ENCODE results near the gene AVL9.
"Not testable (repeated sequence)": the region's sequence is repeated elsewhere in the genome, so short reads cannot be mapped to it uniquely, and the experiment has no call there.

AVL9 gene

DNA sequence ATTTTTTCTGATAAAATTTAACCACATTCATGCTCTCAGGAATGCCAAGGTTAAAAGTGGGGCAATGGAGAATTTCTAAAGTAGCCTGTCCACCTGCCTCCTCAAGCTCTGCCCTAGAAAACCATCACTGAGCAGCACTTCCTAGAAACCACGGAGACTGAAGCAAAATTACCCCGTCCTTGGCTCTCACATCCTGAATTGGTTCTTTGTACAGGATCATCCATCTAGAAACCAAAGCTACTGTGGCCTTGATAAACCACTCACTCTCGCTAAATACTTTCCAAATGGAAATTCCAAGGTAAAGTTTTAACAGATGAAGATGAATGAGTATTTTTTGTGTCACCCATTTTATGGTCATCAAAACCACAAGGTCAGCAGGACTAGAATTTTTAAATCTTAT is 96.6 kb downstream of the AVL9 start:
- no peak for DNase-seq (ENCODE audit: low spot score)

DNA sequence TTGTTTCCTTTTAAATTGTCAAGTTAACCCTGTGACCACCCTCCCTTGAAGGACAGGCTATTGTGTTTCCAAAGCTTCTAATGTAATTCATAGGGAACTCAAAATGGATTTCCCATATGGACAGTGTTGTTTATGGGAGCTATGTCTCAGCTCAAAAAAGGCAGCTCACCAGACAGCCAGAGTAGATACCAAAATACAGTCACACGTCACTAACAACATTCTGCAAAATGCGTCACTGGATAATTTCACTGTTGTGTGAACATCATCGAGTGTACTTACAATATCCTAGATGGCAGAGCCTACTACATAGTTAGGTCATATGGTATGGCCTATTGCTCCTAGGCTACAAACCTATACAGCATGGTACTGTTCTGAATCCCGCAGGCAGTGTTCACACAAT is 97.4 kb downstream of the AVL9 start:
- no peak for DNase-seq (ENCODE audit: low spot score)

DNA sequence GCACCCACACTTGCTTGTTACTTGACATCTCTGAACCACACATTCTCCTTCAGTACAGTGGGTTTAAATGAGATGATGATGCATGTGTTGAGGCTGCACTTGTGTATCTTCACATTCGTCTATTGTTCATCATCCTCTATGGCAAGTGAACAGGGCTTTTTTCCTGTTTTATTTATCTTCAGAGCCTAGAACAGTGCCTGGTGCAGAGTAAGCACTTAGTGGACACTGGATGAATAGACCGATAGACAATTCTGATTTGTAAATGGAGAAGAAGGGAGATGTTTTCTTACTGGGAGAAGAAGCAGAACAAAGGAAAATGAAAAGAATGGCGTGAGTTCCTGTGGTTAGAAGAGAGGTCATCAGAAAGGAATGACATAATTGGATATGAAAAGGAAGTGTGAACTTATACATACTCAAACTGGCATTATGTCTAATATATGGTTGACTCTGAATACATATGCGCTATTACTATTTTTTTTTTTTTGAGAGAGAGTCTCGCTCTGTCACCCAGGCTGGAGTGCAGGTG is 99.7 kb downstream of the AVL9 start:
- no peak for DNase-seq (ENCODE audit: low spot score)

DNA sequence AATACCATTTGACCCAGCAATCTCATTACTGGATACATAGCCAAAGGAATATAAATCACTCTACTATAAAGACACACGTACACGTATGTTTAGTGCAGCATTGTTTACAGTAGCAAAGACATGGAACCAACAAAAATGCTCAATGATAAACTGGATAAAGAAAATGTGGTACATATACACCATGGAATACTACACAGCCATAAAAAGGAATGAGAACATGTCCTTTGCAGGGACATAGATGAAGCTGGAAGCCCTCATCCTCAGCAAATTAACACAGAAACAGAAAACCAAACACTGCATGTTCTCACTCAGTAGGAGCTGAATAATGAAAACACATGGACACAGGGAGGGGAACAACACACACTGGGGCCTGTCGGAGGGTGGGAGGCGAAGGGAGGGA is 105.9 kb downstream of the AVL9 start:
- DNase-seq (ENCODE audit: low spot score) = not testable (repeated sequence)

DNA sequence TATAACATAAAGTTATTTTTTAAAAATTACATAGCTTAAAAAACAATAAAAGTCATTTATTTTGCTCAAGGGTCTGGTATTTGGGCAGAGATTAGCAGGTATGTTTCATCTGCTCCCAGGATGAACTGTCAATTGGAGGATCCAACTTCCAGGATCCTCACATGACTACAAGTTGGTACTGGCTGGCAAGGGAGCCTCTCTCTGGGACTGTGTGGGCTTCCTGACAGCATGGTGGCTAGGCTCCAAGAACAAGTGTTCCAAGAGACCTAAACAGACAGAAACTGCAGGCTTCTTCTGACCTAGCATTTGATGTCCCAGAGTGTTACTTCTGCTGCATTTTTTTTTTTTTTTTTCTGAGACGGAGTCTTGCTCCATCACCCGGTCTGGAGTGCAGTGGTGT is 107.2 kb downstream of the AVL9 start:
- no peak for DNase-seq (ENCODE audit: low spot score)

DNA sequence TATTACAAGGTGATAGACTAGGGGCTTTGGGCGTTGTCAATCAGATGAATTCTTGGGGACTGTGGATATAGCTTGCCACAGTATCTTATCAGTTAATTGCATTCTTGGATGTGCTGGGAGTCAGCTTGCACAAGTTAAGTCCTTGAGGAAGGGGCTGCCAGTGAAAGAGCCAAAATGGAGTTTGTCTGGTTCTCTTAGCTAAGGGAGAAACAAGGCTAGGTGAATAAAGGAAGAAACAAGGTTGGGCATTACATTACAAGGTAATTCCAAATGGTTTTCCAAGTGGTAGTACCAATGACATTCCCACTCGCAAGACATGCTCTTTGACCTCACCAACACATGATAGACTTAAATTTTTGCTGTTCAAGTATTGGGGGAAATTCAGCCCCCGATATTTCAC is 108.2 kb downstream of the AVL9 start:
- not testable (repeated sequence) for DNase-seq (ENCODE audit: low spot score)

DNA sequence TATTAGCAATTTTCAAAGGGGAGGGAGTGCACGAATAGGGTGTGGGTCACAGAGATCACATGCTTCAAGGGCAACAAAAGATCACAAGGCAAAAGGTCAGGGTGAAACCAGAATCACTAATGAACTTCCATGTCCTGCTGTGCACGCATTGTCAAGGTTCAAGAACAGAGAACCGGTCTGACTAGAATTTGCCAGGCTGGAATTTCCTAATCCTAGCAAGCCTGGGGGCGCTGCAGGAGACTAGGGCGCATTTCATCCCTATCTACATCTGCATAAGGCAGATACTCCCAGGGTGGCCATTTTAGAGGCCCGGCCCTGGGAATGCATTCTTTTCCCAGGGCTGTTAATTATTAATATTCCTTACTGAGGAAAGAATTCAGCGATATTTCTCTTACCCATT is 108.8 kb downstream of the AVL9 start:
- DNase-seq (ENCODE audit: low spot score) = not testable (repeated sequence)

DNA sequence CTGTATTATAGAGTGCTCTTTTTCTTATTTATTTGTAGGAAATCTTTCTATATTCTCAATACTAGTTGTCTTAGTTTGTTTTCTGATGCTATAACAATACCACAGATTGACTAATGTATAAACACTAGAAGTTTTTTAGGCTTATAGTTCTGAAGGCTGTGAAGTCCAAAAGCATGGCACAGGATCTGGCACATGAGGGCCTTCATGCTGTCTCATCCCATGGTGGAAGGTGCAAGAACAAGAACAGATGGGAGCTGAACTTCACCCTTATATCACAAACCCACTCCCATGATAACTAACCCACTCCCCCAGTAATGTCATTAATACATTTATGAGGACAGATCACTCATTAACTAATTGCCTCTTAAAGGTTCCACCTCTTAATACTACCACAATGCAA is 109.7 kb downstream of the AVL9 start:
- DNase-seq (ENCODE audit: low spot score) = no peak

DNA sequence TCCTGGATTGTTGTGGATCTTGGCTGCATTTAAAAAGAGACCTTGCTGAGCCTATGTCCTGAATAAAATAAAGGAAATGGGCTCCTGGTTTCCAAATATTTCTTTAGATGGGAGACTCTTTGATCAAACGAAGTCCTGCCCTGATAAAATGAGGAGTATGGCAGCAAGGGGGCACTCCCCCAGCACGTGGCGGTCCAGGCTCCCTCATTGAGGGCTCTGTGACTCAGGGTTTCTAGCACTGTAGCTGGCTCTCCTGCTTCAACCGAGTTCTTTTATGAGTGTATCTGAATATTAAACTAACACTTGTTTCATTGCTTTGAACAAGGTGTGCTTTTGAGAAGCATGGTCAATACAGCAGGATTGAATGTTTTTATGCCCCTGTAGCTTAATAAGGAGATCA is 114.2 kb downstream of the AVL9 start:
- no peak for DNase-seq (ENCODE audit: low spot score)

DNA sequence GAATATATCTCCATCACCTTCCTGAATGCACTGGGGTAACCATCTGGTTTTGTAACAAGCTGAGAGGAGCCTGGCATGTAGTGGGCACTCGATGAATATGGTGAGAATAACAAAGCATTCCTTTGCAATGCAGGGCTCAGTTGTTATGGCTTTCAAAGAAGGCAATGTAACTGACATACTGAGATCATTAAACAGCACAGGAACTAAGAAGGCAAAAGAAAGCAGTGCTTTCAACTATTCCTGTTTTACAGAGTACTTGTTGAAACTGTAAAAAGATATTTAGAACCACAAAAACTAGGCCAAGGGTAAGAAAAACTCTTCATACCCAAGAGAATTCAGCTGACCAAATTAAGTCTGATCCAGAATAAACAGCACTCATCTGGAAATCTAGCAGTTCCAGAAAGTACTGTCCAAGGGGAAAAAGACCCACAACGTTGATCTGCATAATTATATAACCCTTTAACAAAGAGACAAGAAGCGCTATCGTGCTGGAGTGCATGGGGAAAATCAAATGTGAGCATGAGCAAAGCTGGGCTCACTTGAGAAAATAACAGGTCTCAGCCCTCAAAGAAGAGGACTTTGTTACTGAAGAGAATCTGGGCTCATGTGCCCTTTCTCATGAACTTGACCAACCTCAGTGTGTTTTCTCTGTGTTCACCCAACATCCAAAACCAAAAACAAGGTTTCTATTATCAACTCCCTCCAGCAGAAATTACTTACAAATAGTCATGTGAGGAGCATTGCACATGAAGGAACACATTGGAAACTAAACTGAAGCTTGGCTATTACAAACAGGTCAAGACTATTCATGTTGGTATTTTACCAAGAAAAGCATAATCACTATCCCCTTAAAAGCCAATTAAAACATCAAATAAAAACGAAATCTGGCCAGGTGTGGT is 116.2 kb downstream of the AVL9 start:
- no peak for DNase-seq (ENCODE audit: low spot score)

DNA sequence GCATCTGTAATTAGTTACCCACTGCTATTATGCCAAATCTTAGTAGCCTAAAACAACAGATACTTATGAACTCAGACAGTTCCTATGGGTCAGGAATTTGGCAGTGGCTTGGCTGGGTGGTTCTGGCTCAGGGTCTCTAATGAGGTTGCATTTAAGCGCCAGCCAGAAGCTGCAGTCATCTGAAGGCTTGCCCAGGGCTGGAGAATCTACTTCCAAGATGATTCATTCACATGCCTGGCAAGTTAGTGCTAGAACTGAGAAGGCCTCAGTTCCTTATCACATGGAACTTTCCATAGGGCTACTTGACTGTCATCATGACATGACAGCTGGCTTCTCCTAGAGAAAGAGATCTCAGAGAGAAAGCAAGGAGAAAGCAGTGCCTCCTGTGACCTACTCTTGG is 121.3 kb downstream of the AVL9 start:
- DNase-seq (ENCODE audit: low spot score) = no peak

DNA sequence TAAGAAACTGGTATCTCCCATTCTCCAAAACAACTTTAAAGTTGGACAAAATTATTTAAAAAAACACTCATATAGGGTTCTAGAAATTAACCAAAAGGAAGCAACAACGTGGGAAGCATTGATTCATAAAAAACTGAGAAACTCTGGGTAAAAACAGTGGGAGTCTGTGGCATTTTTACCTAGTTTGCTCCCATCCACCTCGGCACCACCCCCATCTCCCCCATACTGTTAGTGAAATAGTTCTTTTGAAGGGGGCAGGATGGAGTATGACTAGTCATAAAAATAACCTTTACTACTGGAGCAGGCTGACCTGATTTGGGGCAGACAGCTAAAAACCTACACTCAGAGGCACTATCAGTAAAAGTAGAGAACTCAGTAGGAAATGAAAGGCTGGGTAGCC is 123.2 kb downstream of the AVL9 start:
- DNase-seq (ENCODE audit: low spot score) = no peak

DNA sequence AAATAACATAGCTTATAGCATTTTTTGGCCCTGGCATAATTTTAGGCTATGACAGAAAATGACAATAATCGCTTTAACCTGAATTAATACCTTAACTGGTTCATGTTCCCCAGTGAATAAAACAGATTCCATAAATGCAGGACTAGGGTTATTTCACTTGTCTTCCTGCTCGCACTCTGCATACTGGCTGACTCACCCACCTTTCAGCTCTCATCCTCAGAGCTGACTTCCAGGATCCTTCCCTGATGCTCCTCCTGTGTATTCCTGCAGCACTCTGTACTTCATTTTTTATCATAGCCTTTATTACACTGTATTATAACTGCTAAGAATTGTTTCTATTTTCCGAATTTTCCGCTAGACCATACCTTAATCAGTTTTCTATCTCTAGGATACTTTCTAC is 123.7 kb downstream of the AVL9 start:
- no peak for DNase-seq (ENCODE audit: low spot score)

DNA sequence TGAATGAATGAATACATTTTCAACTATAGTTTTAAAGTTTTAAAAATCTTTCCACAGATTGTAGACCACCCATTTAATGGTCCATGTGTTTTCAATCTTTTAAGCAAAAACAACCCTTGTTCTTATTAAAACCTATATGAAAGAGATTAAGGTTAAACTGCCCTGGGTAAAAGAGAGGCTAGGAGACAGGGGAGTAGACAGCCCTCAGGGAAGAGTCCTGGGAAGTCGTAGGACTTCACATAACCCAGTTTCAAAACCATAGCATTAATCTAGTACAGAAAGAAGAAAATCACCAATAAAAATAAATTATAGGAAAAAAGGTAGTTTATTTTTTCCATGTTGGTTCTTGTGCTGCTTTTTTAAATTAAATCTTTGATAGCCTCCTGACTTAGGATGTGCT is 124.1 kb downstream of the AVL9 start:
- not testable (repeated sequence) for DNase-seq (ENCODE audit: low spot score)

DNA sequence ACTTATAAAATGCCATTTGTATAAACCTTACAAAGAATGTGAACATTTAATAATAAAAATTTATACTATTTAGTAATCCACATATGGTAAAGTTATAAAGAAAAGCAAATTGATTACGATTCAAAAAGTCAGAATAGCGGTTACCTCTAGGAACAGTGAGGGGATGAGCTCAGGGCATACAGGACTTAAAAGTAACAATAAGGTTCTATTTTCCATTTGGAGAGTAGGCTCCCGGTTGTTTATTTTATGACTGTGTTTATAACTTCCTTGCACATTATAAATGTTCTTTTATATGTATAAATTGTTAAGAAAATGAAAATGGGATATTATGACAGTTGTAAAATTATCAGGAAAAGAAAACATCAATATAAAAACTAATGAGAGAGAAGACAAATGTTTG is 135.7 kb downstream of the AVL9 start:
- DNase-seq (ENCODE audit: low spot score) = no peak

DNA sequence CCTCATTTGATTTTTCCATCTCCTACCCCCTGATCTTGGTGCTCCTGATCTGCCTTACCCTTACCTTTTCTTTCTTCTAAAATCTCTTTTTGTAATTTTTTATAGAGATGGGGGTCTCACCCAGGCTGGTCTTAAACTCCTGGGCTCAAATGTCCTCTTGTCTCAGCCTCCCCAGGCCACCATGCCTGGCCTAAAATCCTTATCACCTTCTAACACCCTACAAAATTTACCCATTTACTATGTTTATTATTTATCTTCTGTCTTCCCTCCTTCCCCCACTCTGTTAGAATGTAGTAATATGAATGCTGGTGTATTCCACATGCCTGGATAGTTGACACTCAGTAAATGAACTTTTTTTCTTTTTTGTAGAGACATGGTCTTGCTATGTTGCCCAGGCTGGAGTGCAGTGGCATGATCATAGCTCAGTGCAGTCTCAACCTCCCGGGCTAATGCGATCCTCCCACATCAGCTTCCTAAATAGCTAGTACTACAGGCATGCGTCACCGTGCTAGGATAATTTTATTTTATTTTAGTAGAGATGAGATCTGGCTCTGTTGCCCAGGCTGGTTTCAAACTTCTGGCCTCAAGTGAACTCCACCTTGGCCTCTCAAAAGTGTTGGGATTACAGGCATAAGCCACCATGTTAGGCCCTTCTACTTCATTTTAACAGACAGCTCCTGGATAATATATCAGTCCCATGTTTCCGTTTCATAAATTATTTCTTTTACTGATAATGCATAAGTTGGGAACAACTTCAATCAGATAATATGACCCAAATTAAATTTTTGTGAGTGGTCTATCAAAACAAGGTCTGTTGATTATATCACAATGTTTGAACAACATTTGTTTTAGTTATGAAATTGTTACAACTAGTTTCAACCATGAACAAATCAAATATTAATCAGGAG is 136.6 kb downstream of the AVL9 start:
- not testable (repeated sequence) for DNase-seq (ENCODE audit: low spot score)

DNA sequence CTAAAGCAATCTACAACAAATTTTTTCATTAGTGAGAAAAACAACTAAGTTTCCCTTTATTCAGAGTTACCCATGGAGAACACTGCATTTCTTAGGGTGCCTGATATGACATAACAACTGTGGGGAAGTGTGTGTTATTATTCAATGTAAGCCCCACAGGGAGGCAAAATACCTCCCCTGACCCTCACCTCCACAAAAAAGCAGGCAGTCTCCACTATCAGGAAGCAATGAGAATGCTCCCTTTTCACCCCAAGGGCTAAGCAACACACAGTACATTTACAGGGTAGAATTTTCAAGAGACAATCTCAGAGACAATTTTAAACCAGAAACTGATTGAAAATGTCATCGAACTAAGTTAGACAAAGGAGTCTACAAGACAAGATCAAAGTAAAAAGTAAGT is 138.2 kb downstream of the AVL9 start:
- not testable (repeated sequence) for DNase-seq (ENCODE audit: low spot score)

DNA sequence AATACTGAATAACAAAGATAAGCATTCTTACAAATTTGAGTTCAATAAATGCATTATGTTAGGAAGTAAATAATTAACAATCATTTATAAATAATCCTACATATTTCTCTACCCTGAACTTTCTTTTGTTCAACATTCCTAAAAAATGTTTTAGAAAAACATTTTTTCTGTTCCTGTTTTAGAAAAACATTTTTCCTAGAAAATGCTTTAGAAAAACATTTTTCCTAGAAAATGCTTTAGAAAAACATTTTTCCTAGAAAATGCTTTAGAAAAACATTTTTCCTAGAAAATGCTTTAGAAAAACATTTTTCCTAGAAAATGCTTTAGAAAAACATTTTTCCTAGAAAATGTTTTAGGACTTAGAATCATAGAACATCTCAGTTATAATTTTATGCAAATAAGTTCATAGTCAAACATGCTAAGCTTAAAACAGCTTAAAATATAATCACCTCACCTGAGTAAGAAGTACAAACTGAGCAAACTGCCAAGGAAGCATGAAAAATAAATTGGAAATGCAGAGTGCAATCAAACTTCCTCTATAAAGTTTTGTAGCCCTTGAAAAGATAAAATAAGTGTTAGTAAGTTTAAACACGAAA is 139.6 kb downstream of the AVL9 start:
- not testable (repeated sequence) for DNase-seq (ENCODE audit: low spot score)

DNA sequence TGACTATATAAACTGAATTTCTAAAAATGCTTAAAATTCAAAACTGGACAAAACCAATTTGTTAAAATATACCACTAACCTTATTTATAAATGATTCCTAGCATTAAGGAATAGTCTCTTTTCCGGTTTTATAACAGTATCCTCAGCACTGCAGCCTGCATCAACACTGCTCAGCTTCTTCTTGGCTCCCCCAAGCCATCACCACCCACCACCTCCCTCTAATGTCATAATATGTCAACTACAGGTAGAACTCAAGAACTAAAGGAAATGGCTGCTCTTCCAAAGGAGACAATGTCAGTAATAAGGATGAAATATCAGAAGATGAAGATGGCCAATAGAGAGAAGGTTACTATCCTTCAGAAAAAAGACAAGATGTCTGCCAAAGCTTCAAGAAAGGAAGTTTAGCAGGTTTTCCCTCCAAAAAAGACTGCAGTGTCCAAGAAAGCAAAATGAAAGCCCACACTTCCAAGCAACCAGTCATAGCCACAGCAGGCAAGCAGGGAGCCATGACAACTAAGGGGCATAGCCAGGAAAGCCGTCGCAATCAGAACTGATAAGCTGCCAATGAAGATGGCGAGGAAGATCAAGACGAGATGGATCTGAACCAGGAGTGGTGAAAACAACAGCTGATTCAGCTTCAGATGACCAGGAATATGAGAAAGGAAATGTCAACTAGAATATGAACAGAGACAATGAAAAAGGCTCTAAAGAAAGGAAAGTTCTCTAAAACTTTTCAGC is 141.6 kb downstream of the AVL9 start:
- DNase-seq (ENCODE audit: low spot score) = not testable (repeated sequence)

DNA sequence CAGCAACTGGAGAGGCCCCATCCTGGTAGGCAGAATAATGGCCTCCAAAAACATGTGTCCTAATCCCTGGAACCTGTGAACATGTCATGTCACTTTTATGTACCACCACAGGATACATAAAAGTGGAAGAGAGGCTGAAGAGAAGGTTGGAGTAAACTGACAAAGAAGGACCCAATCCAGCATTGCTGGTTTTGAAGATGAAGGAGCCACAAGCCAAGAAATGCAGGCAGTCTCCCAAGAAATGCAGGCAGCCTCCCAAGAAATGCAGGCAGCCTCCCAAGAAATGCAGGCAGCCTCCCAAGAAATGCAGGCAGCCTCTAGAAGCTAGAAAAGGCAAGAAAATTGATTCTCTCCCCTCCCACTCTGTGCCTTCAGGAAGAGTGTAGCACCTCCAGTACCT is 142.3 kb downstream of the AVL9 start:
- DNase-seq (ENCODE audit: low spot score) = not testable (repeated sequence)

Data from left forelimb (tissue), 1 donor.